ENCODE measurements around the gene TBC1D16. TPM values are rescaled to one million over a fixed set of nuclear protein-coding genes. Genes with fewer than 3 reads are reported as not detected.

TBC1D16 gene
- total RNA-seq, 2 donors from 2014 or later, result 29.9 to 30.9 TPM

DNA sequence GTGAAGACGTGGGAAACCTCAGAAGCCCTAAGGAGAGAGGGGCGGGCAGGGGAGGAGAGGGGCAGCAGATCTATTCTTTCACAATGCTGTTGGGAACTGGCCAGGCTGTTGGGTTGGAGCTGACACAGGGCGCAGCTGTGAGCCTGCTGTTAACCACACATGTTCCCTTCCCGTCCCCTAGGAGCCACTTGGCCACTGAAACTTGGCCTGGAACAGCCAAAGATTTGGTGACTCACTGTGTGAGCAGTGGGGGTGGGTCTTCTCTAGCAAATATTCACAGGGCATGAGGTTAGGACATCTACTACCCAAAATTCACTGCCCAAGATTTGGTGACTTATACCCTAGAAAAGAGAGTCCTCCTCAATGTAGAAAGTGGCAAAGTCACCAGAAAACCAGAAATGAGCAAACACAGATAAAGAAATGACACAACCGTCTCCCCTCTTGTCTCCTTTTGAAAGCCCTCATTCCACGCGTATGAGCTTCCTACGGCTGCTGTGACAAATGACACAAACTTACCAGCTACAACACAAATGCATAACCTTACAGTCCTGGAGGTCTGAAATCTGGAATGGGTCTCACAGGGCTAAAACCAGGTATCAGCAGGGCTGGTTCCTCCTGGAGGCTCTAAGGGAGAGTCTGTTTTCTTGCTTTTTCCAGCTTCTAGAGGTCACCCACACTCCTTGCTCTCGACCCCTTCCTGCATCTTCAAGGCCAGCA, 6.3 kb downstream of the TBC1D16 start:
- ATAC-seq (peak; percentile 86 to 93), DNase-seq (peak; percentile 88)
- intact Hi-C loops (cut with DNase I), result no loop called here

DNA sequence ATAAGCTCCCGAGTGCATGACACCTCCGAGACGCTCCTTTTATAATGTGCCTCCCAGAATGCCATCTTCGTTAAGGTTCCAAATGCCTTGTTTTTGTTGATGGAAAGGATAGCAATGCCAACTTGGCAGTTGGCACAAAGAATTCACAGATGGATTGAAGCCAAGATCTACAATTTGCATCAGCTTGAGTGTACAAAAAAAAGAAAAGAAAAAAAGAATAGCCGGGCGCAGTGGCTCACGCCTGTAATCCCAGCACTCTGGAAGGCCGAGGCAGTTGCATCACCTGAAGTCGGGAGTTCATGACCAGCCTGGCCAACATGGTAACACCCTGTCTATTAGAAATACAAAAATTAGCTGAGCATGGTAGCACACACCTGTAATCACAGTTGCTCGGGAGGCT, 7.6 kb downstream of the TBC1D16 start:
- ATAC-seq (no peak), DNase-seq (no peak)
- intact Hi-C loops (cut with DNase I), result no loop called here

DNA sequence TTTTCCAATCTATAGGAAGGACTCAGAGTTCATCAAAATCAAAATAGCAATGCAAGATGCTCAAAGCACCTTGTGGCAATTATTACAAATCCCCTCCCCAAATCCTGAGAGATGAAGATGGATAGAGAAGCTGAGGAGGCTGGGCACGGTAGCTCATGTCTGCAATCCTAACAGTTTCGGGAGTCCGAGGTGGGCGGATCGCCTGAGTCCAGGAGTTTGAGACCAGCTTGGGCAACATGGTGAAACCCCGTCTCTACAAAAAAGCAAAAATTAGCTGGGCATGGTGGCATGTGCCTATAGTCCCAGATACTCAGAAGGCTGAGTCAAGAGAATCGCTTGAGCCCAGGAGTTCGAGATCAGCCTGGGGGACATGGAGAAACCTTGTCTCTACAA, 8.6 kb downstream of the TBC1D16 start:
- intact Hi-C loops (cut with DNase I), result no loop called here
- ATAC-seq (no peak), DNase-seq (no peak)

DNA sequence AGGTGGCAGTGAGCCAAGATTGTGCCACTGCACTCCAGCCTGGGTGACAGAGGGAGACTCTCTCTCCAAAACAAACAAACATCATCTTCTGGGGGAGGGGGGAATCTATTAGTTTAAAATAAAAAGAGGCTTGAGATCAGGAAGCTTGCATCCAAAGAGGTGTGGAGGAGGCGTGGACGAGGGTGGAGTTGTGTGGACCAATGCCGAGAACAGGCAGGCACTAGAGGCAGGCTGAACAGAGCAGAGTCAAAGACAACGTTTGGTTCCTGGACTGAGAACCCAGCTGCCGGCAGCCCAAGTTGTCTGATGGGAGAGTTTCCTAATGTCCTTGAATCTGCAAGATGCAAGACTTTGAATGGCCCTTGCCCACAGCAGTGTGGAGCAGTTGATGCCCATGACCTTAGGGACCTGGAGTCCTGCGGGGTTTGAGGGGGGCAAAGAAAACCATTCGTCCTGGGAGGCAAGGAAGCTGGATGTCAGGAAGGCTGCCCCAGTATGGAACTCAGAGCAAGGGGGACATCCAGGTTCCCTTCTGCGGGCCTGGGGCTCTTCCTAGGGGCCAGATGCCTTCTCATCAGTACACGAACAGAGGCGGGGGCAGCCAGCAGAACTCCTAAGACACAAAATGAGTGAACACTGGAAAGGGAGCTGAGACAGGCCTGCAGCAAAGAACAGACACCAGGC, 9.2 kb downstream of the TBC1D16 start:
- intact Hi-C loops (cut with DNase I), result no loop called here
- ATAC-seq, result no peak
- DNase-seq, result no peak

DNA sequence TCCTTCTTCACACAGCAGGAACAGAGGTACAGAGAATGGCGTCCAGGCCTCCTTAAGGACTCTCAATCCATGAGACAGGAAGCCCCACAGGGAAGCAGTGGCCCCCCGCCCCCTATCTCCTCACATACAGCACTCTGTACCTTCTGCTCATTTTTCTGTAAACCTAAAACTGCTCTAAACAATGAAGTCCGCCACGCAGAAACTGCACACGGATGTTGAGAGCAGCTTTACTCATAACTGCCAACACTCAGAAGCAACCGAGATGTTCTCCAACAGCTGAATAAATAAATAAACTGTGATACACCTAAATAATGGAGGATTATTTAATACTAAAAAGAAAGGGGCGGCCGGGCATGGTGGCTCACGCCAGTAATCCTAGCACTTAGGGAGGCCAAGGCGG, 9.9 kb downstream of the TBC1D16 start:
- DNase-seq, result peak; percentile 12
- ATAC-seq, result no peak
- intact Hi-C loops (cut with DNase I), result no loop called here

DNA sequence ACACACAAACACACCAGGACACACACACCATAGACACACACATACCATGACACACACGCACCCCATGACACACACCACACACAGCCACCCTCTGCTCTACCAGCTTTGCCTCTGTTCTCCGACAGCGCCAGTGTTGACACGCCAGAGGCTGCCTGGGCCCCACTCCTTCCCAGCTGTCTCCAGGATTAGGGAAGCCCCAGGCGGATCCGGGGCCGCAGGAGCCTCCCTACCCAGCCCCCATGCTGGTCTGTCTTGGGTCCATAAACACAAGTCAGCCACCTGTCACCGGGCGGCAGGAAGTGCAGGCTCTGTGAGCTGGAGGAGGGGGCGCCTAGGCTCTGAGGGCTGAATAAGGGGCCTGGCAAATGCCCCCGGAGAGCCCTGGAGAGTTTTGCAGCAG, 10.5 kb downstream of the TBC1D16 start:
- no peak for ATAC-seq
- intact Hi-C loops (cut with DNase I), result no loop called here
- no peak for DNase-seq

DNA sequence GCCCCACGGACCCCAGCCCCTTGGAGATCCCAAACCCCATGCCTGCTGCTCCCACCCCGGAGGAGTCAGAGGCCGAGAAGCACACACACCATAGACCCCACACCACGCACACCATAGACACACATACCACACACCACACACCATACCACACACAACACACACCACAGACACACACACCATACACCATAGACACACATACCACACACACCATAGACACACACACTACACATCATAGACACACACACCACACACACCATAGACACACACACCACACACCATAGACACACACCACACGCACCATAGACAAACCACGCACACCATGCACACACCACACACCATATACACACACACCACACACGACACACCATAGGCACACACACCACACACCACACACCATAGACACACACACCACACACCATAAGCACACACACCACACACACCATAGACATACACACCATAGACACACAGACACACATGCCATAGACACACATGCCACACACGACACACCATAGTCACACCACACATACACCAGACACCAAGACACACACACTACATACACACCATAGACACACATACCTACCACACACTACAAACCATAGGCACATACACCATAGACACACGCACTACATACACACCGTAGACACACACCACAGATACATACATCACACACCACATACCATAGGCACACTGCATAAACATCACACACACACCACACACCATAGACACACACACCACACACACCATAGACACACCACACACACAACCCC, 11.3 kb downstream of the TBC1D16 start:
- intact Hi-C loops (cut with DNase I), result no loop called here
- peak in 1 of 2 donors; percentile 18 for ATAC-seq
- DNase-seq, result no peak

DNA sequence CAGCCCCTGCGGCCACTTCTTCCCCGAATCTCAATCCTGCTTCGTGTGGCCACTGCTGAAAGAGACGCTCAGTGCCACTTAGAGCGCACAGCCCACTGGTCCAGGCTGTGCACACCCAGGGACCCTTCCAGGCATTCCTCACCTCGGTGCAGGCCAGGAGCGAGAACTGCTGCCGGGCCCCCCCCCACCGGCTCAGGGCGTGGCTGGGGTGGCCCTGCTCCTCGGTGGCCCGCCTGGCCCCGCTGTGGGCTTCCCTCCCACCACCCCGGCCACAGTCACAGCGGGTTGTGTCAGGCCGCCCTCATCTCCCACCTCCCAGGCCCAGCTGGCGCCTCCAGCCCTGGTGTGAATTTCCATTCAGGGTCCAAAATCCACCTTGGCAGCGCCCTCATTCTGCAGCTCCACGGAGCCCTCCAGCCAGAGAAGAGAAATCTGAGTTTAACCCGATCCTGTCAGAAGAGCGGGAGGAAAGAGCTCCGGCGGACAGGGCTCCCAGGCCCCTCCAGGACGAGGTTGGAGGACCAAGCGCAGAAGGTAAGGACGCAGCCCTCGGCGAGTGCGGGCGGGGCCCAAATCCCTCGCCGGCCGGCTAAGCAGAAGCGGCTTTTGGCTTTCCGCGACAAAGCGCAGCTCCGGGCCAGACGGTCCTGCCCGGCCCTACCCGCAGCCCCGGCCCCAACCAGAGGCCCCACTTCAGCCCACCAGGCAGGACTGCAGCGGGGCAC, 12.0 kb downstream of the TBC1D16 start:
- peak; percentile 33 to 56 for ATAC-seq
- intact Hi-C loops (cut with DNase I), result no loop called here
- no peak for DNase-seq

DNA sequence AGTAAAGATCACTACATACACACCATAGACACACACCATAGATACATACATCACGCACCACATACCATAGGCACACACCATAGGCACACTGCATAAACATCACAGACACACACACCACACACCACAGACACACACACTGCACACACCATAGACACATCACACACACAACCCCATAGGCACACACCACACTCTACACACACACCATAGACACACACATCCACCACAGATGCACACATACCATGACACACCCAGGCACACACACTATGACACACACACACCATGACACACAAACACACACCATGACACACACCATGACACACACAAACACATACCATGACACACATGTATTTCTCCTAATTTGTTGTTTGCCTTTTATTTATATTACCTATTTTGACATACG, 14.1 kb downstream of the TBC1D16 start:
- DNase-seq (no peak), ATAC-seq (no peak)
- intact Hi-C loops (cut with DNase I), result no loop called here

DNA sequence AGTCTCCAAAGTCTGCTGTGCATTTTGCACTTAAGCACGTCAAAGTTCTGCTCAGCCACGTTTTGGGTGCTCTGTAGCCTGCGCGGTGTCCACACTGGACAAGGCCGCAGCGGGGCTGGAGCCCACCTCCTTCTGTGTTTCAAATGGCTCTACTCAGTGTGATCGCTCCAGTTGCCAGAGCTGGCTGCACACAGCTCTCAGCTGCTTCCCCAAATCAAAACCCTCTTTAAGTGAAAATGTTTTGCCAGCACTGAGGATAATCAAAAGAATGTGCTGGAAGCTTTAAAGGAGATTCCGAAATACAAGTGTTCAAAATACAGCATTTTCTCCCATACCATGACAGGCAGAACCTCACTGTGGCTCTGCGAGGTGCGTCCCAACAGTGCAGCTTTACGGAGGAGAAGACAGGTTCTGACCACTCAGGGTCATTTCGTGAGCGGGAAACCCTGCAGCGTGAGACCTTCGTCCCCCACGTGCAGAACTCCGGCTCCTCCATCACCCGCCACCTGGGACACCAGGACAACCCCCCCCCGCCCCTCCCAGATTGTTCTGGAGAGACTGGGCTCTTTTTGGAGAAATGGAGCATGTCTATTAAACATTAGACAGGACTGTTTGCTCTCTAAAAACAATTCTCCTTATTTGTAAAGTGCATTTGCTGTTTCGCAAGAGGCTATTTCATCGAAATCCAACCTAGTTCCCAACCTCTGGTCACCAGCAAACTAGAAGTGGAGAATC, 16.6 kb downstream of the TBC1D16 start:
- intact Hi-C loops (cut with DNase I), result no loop called here
- ATAC-seq, result no peak

DNA sequence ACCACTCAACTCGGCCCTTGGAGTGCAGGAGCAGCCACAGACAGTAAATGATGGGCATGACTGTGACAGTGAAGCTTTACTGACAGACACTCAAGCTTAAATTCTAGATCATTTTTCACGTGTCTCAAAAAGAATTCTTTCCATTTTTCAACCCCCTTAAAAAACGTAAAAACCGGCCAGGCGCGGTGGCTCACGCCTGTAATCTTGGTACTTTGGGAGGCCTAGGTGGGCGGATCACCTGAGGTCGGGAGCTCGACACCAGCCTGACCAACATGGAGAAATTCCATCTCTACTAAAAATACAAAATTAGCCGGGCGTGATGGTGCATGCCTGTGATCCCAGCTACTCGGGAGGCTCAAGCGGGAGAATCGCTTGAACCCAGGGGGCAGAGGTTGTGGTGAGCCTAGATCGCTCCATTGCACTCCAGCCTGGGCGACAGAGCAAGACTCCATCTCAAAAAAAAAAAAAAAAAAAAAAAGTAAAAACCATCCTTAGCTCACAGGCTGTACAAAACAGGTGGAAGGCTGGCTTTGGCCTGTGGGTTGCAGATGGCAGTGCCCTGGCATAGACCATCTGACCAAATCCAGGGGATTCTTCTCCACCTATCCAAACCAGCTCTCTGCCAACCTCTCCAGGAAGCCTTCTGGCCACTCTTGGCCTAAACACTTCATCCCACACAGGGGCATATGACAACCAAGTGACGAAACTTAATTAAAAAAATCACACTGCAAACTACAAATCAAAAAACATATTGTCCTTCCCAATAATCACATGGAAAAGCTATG, 18.3 kb downstream of the TBC1D16 start:
- intact Hi-C loops (cut with DNase I), result no loop called here

More for the DNA sequence above, 16.6 kb downstream of the TBC1D16 start:
- DNase-seq, result no peak

DNA sequence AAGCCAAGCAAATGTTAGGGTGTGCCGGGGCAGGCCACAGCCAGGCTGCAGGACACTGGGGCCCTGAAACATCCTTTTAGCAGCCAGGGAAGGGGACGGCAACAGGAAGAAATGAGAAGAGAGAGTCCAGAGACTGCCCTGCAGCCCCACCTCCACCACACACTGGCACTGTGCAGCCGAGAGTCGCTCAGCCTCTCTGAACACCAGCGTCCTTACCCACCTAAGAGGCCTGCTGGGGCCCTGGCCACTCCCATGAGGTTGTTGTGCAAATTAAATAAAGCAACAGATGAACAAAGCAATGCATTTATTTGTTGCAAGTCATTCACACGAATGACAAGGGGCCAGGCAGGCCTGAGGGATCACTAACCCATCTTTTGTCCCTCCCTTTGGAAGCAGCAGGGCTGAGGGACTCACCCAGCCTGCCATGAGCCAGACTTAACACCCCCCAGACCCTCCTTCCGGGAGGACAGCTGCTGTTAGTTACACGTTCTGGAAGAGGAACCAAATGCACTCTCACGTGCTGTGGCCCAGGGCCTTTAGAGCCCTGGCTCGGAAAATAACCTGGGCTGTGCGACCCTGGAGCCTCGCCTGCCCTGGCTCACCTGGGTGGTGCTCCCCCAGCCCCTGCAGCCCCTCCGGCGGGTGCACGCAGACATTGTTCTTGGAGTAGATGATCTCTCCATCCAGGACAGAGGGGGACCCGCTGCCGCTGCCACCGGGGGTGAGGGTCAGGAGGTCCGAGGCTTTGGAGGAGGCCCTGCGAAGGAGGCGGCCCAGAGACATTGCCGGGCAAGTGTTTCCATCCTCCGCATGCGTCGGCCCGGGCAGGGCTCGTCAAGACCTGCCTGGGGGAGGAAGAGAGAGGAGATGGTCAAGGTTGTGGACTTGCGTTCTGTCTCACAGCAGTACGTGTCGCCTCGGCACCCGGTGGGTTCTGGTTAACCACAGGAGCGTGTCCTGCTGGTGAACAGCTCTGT, 22.6 kb downstream of the TBC1D16 start:
- DNase-seq (no peak), ATAC-seq (no peak)
- intact Hi-C loops (cut with DNase I), result no loop called here

More for the DNA sequence above, 18.3 kb downstream of the TBC1D16 start:
- DNase-seq (no peak), ATAC-seq (no peak)

DNA sequence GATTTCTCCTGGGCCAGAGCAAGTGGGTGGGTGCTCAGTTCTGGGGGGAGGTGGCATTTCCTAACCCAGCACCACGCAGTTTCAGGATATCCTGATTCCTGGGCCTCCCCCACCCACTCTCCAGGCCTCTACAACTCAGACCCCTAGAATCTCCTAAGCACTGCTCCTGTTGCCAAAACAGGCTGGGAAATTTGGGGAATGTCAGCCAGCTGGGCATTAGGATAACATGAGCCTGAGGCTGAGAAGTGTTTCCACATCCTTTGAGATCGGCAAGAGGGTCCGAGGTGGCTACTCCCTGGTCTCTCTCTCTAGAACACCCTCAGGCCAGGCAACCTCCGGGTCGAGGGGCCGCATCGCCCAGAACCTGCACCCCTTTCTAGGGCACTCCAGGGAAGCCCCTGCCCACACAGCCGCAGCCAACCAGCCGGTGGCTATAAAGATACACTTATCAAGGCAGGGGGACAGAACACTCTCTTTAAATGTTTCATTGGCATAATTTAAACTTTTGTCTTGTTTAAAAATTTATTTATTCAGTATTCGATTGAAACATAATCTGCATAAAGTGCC, 23.6 kb downstream of the TBC1D16 start:
- intact Hi-C loops (cut with DNase I), result no loop called here
- no peak for ATAC-seq
- peak; percentile 10 for DNase-seq

DNA sequence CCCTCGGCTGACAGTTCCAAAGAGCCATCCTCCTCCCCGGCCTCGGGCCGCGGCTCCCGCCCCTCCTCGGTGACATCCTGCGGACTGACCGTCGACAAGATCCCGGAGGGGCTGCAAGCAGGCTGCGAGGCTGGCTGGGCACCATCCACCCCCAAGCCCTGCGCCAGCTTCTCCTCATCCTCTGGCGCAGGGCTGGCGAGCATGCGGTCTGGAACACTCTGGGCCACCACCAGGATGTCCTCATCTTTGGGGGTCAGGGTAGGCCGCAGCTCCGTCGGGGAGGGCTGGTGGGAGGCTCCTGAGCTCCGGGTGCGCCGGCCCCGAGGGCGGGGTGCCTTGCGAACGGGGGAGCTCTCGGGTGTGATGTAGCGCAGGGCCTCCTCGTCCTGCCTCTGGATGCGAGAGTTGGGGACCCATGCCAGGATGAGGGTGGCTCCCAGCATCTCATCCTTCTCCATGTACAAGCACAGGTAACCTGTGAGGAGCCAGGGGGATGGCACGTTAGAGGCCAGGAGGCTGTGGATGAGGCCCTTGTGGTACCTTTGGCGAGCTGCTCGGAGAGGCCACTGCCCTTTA, 25.3 kb downstream of the TBC1D16 start:
- DNase-seq (peak; percentile 17), ATAC-seq (no peak)
- intact Hi-C loops (cut with DNase I), result no loop called here

DNA sequence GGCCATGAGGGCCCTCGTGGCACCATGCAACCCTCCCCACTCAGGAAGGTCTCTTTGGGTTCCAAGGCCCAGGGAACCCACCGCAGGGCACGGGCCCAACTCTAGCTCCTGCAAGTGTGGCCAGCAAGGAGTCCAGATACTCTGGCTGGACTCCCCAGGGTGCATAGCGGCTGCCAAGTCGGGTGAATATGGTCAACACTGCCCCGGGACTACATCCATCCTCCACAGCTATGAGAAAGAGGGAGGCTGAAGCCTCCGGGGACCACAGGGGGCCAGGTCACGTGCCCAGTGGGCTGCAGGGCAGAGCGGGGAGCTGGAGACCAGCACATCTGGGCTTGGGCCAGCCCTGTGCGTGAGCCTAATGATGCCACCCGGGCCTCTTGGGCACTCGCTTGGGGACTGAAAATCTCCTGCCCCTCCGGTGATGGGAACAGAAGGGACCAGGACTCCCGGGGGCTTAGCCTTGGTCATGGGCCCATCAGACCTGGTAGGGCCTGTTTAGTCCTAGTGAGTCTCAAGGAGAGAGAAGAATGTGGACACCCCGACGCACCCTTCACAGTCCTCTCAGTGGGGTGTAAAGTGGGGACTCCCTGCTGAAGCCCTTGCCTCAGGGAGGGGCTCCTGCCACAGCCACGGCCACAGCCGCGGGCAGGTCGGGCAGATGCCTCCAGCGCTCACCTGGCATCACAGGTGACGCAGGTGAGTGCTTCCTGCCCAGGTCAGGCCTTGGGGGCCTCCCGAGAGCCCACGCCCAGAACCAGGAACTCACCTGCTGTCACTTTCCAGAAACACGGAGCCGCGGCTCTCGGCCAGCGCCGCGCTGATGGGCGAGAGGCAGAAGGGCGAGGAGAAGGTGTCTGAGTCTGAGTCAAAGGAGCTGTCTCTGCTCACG, 26.0 kb downstream of the TBC1D16 start:
- DNase-seq (peak; percentile 23), ATAC-seq (peak in 1 of 2 donors; percentile 36)
- intact Hi-C loops (cut with DNase I), result loop anchor here in 1 of 2 donors (10.0 kb wide), 1 partner anchor 75 kb away; no protein-coding TSS in a partner anchor

Measured in left cardiac atrium (tissue), 4 donors.